GM12878 (cell line): ENCODE results near the gene MPHOSPH8. TPM values are rescaled to one million over a fixed set of nuclear protein-coding genes. Genes with fewer than 3 reads are reported as not detected.

Experiments
- BCL11A ChIP-seq: IDR thresholded peaks from 2 replicates; pipeline ENCODE4 v1.6.1; 2011; ENCODE audit warnings: low read depth, low read length
- CHD1 ChIP-seq: IDR thresholded peaks from 2 replicates; pipeline ENCODE4 v1.6.1; 2012; ENCODE audit warnings: low read depth, low read length, improper control_type of control experiment
- DPF2 ChIP-seq: fragments of 450-650 bp; IDR thresholded peaks from 2 replicates; pipeline ENCODE4 v1.6.1; 2017; ENCODE audit warnings: mild to moderate bottlenecking
- JUND ChIP-seq: IDR thresholded peaks from 2 replicates; pipeline ENCODE4 v1.6.1; 2012; ENCODE audit warnings: low read depth, mild to moderate bottlenecking, low read length, improper control_type of control experiment, moderate library complexity
- MTA2 ChIP-seq: fragments of 450-650 bp; IDR thresholded peaks from 2 replicates; pipeline ENCODE4 v1.6.1; 2016; ENCODE audit warnings: low read depth, mild to moderate bottlenecking, moderate library complexity
- MTA3 ChIP-seq: IDR thresholded peaks from 2 replicates; pipeline ENCODE4 v1.6.1; 2012; ENCODE audit warnings: low read length, inconsistent platforms, borderline replicate concordance
- POLR2AphosphoS5 ChIP-seq: IDR thresholded peaks from 2 replicates; pipeline ENCODE4 v1.6.1; 2011; ENCODE audit warnings: mild to moderate bottlenecking, low read length, inconsistent platforms
- SMC3 ChIP-seq: IDR thresholded peaks from 2 replicates; pipeline ENCODE4 v1.6.1; 2011; ENCODE audit warnings: low read length, improper control_type of control experiment, borderline replicate concordance
- polyA plus RNA-seq, 11 experiments: library from polyadenylated mRNA; depleted of rRNA in 4 of 11; unstranded in 6 of 11; stranded (reverse) in 5 of 11; fragments of >200 nt; fragmentation: Nextera tagmentation in 4 of 11; fragmentation: Illumina TruSeq in 1 of 11; extraction: Ambion mirVana in 4 of 11; extraction: Trizol in 1 of 11; gene quantifications; 1 replicate in 1 of 11; 2 replicates in 10 of 11; pipeline versions ENCODE4 v1.2.1 to v1.2.3, GENCODE V29; 2011 to 2016; ENCODE audit warnings: inconsistent platforms in 2 of 11, missing spikeins in 2 of 11, low read depth in 1 of 11
- total RNA-seq, 4 experiments: library from RNA; depleted of rRNA in 3 of 4; stranded (reverse); fragments of >200 nt in 3 of 4; fragmentation: Illumina TruSeq in 1 of 4; extraction: Trizol in 1 of 4; gene quantifications; 2 replicates each; pipeline versions ENCODE4 v1.2.1 to v1.2.3, GENCODE V29; 2013 to 2021
- TF ChIP-seq, protein P1 (sequence below): fragments of 150-350 bp; IDR thresholded peaks from 2 replicates; pipeline ENCODE4 v1.6.1; 2014; ENCODE audit warnings: mild to moderate bottlenecking, low read depth, low read length
- TF ChIP-seq, protein P2 (sequence below): fragments of 450-650 bp; IDR thresholded peaks from 2 replicates; pipeline ENCODE4 v1.6.1; 2017; ENCODE audit warnings: low read depth, mild to moderate bottlenecking, moderate library complexity
- TF ChIP-seq, protein P3 (sequence below): fragments of 450-650 bp; formaldehyde crosslinking; IDR thresholded peaks from 2 replicates; pipeline ENCODE4 v1.4.0; 2020; ENCODE audit warnings: mild to moderate bottlenecking, moderate library complexity

The MPHOSPH8 gene
- total and polyA plus RNA-seq, 10 of the 15 experiments (the other 5 are each of a cell fraction or from before 2014, with no cell fraction given) = 15.9 to 34.9 (median 26.9) TPM

DNA sequence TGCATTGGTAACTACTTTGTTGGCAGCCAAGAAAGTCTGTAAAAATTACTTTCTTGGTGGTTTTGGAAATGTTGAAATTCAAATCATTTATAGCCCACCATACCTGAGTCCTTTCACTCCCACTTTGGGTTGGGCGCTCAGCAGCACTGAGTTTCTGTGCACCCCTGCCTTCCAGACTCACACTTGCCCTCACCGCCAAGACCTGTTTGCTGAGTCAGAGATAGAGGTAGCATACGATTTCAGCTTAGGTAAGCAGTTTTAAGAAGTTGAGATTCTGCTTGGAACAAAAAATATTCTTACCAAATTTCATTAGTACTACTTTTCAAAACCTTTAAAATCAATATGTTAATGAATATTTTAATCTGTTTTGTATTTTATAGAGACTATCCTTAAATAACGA is 12.6 kb downstream of the MPHOSPH8 start (continued):
- TF ChIP-seq JUND = no peak
- TF ChIP-seq MTA2 = no peak
- TF ChIP-seq, protein P1, sequence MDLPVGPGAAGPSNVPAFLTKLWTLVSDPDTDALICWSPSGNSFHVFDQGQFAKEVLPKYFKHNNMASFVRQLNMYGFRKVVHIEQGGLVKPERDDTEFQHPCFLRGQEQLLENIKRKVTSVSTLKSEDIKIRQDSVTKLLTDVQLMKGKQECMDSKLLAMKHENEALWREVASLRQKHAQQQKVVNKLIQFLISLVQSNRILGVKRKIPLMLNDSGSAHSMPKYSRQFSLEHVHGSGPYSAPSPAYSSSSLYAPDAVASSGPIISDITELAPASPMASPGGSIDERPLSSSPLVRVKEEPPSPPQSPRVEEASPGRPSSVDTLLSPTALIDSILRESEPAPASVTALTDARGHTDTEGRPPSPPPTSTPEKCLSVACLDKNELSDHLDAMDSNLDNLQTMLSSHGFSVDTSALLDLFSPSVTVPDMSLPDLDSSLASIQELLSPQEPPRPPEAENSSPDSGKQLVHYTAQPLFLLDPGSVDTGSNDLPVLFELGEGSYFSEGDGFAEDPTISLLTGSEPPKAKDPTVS = no peak
- TF ChIP-seq POLR2AphosphoS5 = no peak
- TF ChIP-seq, protein P2, sequence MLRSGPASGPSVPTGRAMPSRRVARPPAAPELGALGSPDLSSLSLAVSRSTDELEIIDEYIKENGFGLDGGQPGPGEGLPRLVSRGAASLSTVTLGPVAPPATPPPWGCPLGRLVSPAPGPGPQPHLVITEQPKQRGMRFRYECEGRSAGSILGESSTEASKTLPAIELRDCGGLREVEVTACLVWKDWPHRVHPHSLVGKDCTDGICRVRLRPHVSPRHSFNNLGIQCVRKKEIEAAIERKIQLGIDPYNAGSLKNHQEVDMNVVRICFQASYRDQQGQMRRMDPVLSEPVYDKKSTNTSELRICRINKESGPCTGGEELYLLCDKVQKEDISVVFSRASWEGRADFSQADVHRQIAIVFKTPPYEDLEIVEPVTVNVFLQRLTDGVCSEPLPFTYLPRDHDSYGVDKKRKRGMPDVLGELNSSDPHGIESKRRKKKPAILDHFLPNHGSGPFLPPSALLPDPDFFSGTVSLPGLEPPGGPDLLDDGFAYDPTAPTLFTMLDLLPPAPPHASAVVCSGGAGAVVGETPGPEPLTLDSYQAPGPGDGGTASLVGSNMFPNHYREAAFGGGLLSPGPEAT = no peak
- TF ChIP-seq DPF2 = no peak
- TF ChIP-seq SMC3 = no peak
- TF ChIP-seq MTA3 = no peak
- TF ChIP-seq, protein P3, sequence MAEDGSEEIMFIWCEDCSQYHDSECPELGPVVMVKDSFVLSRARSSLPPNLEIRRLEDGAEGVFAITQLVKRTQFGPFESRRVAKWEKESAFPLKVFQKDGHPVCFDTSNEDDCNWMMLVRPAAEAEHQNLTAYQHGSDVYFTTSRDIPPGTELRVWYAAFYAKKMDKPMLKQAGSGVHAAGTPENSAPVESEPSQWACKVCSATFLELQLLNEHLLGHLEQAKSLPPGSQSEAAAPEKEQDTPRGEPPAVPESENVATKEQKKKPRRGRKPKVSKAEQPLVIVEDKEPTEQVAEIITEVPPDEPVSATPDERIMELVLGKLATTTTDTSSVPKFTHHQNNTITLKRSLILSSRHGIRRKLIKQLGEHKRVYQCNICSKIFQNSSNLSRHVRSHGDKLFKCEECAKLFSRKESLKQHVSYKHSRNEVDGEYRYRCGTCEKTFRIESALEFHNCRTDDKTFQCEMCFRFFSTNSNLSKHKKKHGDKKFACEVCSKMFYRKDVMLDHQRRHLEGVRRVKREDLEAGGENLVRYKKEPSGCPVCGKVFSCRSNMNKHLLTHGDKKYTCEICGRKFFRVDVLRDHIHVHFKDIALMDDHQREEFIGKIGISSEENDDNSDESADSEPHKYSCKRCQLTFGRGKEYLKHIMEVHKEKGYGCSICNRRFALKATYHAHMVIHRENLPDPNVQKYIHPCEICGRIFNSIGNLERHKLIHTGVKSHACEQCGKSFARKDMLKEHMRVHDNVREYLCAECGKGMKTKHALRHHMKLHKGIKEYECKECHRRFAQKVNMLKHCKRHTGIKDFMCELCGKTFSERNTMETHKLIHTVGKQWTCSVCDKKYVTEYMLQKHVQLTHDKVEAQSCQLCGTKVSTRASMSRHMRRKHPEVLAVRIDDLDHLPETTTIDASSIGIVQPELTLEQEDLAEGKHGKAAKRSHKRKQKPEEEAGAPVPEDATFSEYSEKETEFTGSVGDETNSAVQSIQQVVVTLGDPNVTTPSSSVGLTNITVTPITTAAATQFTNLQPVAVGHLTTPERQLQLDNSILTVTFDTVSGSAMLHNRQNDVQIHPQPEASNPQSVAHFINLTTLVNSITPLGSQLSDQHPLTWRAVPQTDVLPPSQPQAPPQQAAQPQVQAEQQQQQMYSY (CRISPR knock-in tag) = no peak
- no peak for TF ChIP-seq CHD1
- TF ChIP-seq BCL11A = no peak
